H1 (cell line): ENCODE results near the gene DLK2. TPM values are rescaled to one million over a fixed set of nuclear protein-coding genes. Genes with fewer than 3 reads are reported as not detected.

ENCODE experiments used
- CTCF ChIA-PET: fragments of 300-600 bp; sonication (Branson Sonifier 250); formaldehyde crosslinking; loops from one replicate; lab custom pipeline; 2021; ENCODE audit not compliant: partially characterized antibody; lab: Charles Lee
- POLR2A ChIA-PET: fragments of 300-600 bp; sonication (Branson Sonifier 250); formaldehyde crosslinking; loops from one replicate; lab custom pipeline; 2021; ENCODE audit warnings: inconsistent platforms; ENCODE audit not compliant: partially characterized antibody; lab: Charles Lee
- DNase-seq, 2 experiments: peaks; one replicate each; pipeline versions ENCODE4 v3.0.0 to v3.0.0-alpha.2; 2010 to 2022; ENCODE audit warnings: low spot score in 2 of 2, low read depth in 1 of 2, mixed read lengths in 1 of 2
- FAIRE-seq: peaks from 2 replicates; lab custom pipeline; 2011; peaks lifted over from hg19 to GRCh38; lab: Jason Lieb, UNC
- H2AFZ ChIP-seq: 2 replicates; pipeline ENCODE4 v1.8.1; 2012; ENCODE audit warnings: low read length, inconsistent platforms
- H2AK5ac ChIP-seq: 2 replicates; pipeline ENCODE4 v1.6.1; 2013; ENCODE audit warnings: low read depth, low read length
- H2BK120ac ChIP-seq: replicated peaks from 2 replicates; pipeline ENCODE3; 2013; ENCODE audit warnings: low read depth, low read length, inconsistent platforms
- H2BK12ac ChIP-seq: 2 replicates; pipeline ENCODE4 v1.6.1; 2013; ENCODE audit warnings: low read depth, low read length
- H2BK15ac ChIP-seq: 2 replicates; pipeline ENCODE4 v1.6.1; 2013; ENCODE audit warnings: low read length
- H2BK20ac ChIP-seq: 2 replicates; pipeline ENCODE4 v1.6.1; 2013; ENCODE audit warnings: low read length
- H2BK5ac ChIP-seq: 2 replicates; pipeline ENCODE4 v1.6.1; 2013; ENCODE audit warnings: low read depth, low read length
- H3K14ac ChIP-seq: 2 replicates; pipeline ENCODE4 v1.6.1; 2013; ENCODE audit warnings: inconsistent platforms; ENCODE audit not compliant: insufficient read length
- H3K18ac ChIP-seq: 2 replicates; pipeline ENCODE4 v1.6.1; 2013; ENCODE audit warnings: low read length; ENCODE audit errors: extremely low read depth
- H3K23ac ChIP-seq: 2 replicates; pipeline ENCODE4 v1.6.1; 2013; ENCODE audit warnings: inconsistent platforms; ENCODE audit not compliant: insufficient read length
- H3K23me2 ChIP-seq: 2 replicates; pipeline ENCODE4 v1.6.1; 2013; ENCODE audit warnings: low read depth, low read length
- H3K27ac ChIP-seq: 2 replicates; pipeline ENCODE4 v1.6.1; 2011; ENCODE audit warnings: low read depth, low read length, inconsistent platforms
- H3K27me3 ChIP-seq, 4 experiments: replicated peaks in 1 of 4; 1 replicate in 1 of 4; 2 replicates in 3 of 4; pipeline versions ENCODE4 v1.6.1 to v1.8.1; 2011 to 2013; ENCODE audit warnings: low read length in 3 of 4, mild to moderate bottlenecking in 3 of 4, inconsistent platforms in 2 of 4, mixed read lengths in 2 of 4, moderate library complexity in 1 of 4; ENCODE audit not compliant: control insufficient read depth in 3 of 4, insufficient read depth in 3 of 4; ENCODE audit errors: extremely low read depth in 1 of 4
- H3K36me3 ChIP-seq, 4 experiments: 2 replicates each; pipeline versions ENCODE4 v1.6.1 to v1.8.1; 2011 to 2013; ENCODE audit warnings: mild to moderate bottlenecking in 4 of 4, low read length in 3 of 4, moderate library complexity in 2 of 4, control low read depth in 1 of 4, inconsistent platforms in 1 of 4; ENCODE audit not compliant: insufficient read depth in 4 of 4, control insufficient read depth in 2 of 4
- H3K4ac ChIP-seq: replicated peaks from 2 replicates; pipeline ENCODE3; 2013; ENCODE audit warnings: low read length, low read depth, mixed read lengths, inconsistent platforms; ENCODE audit not compliant: insufficient read length
- H3K4me1 ChIP-seq, 4 experiments: replicated peaks in 1 of 4; 1 replicate in 1 of 4; 2 replicates in 3 of 4; pipeline versions ENCODE4 v1.6.1 to v1.8.1; 2011 to 2013; ENCODE audit warnings: low read length in 3 of 4, inconsistent platforms in 2 of 4, mixed read lengths in 1 of 4; ENCODE audit not compliant: insufficient read depth in 4 of 4, control insufficient read depth in 3 of 4
- H3K4me2 ChIP-seq, 2 experiments: 2 replicates each; pipeline versions ENCODE4 v1.6.1 to v1.8.1; 2011 to 2013; ENCODE audit warnings: low read depth in 2 of 2, low read length in 2 of 2, control low read depth in 1 of 2, inconsistent platforms in 1 of 2, mild to moderate bottlenecking in 1 of 2; ENCODE audit not compliant: insufficient read depth in 1 of 2
- H3K4me3 ChIP-seq, 4 experiments: fragments of 200-600, 300-600 bp in 1 of 4; sonication (generic), shearing (Covaris generic), sonication (Bioruptor Twin) in 1 of 4; 2 replicates each; pipeline versions ENCODE4 v1.5.1 to v1.8.1; 2011 to 2016; ENCODE audit warnings: low read length in 4 of 4, low read depth in 3 of 4, control low read depth in 2 of 4, inconsistent platforms in 2 of 4, mild to moderate bottlenecking in 2 of 4, mixed read lengths in 1 of 4, moderate library complexity in 1 of 4; ENCODE audit not compliant: insufficient read depth in 2 of 4; ENCODE audit errors: extremely low read depth in 1 of 4
- H3K56ac ChIP-seq: replicated peaks from 2 replicates; pipeline ENCODE3; 2013; ENCODE audit warnings: low read depth, mild to moderate bottlenecking, mixed read lengths, low read length, inconsistent platforms; ENCODE audit not compliant: insufficient read length
- H3K79me1 ChIP-seq: 2 replicates; pipeline ENCODE4 v1.6.1; 2013; ENCODE audit warnings: low read depth, low read length, control low read depth
- H3K79me2 ChIP-seq, 2 experiments: 2 replicates each; pipeline versions ENCODE4 v1.6.1 to v1.8.1; 2012 to 2013; ENCODE audit warnings: low read length in 2 of 2, mild to moderate bottlenecking in 2 of 2, inconsistent platforms in 1 of 2; ENCODE audit not compliant: insufficient read depth in 2 of 2, control insufficient read depth in 1 of 2
- H3K9ac ChIP-seq, 4 experiments: replicated peaks in 1 of 4; 1 replicate in 1 of 4; 2 replicates in 3 of 4; pipeline versions ENCODE4 v1.6.1 to v1.8.1; 2011 to 2013; ENCODE audit warnings: low read depth in 3 of 4, low read length in 3 of 4, control low read depth in 2 of 4, mild to moderate bottlenecking in 2 of 4, moderate library complexity in 2 of 4, inconsistent platforms in 1 of 4; ENCODE audit errors: extremely low read depth in 1 of 4
- H3K9me3 ChIP-seq, 2 experiments: 2 replicates each; pipeline versions ENCODE4 v1.6.1 to v1.8.1; 2012 to 2013; ENCODE audit warnings: mild to moderate bottlenecking in 2 of 2, moderate library complexity in 2 of 2, control low read depth in 1 of 2, inconsistent platforms in 1 of 2, low read depth in 1 of 2, low read length in 1 of 2, mixed read lengths in 1 of 2; ENCODE audit not compliant: insufficient read depth in 2 of 2
- H4K20me1 ChIP-seq, 2 experiments: replicated peaks in 1 of 2; 2 replicates each; pipeline versions ENCODE3 to v1.8.1; 2011 to 2013; ENCODE audit warnings: inconsistent platforms in 2 of 2, low read length in 2 of 2, mild to moderate bottlenecking in 1 of 2; ENCODE audit not compliant: insufficient read depth in 2 of 2, control insufficient read depth in 1 of 2
- H4K5ac ChIP-seq: 2 replicates; pipeline ENCODE4 v1.6.1; 2013; ENCODE audit warnings: low read length, low read depth, mixed read lengths, inconsistent platforms; ENCODE audit not compliant: insufficient read length
- H4K8ac ChIP-seq: 2 replicates; pipeline ENCODE4 v1.8.0; 2013; ENCODE audit warnings: mild to moderate bottlenecking, moderate library complexity, low read length, inconsistent platforms; ENCODE audit not compliant: insufficient read depth; ENCODE audit errors: extremely low read depth
- H4K91ac ChIP-seq: replicated peaks from 2 replicates; pipeline ENCODE3; 2013; ENCODE audit warnings: low read length, mixed read lengths, inconsistent platforms; ENCODE audit not compliant: insufficient read length
- CEBPB ChIP-seq: IDR thresholded peaks from 2 replicates; pipeline ENCODE4 v1.6.1; 2012; ENCODE audit warnings: low read depth, low read length
- CTBP2 ChIP-seq: IDR thresholded peaks from 2 replicates; pipeline ENCODE4 v1.7.0; 2011; ENCODE audit warnings: borderline replicate concordance, mild to moderate bottlenecking, moderate library complexity, mixed read lengths, low read length; ENCODE audit not compliant: insufficient read depth, insufficient read length
- RAD21 ChIP-seq, 2 experiments: IDR thresholded peaks in 1 of 2; conservative IDR thresholded peaks in 1 of 2; 2 replicates each; pipeline ENCODE4 v1.6.1; 2011; ENCODE audit warnings: low read depth in 2 of 2, low read length in 2 of 2, improper control_type of control experiment in 1 of 2, inconsistent platforms in 1 of 2, mild to moderate bottlenecking in 1 of 2, moderate library complexity in 1 of 2
- SIRT6 ChIP-seq: IDR thresholded peaks from one replicate; pipeline ENCODE4 v1.7.1; 2012; ENCODE audit warnings: low read length, inconsistent platforms
- SP2 ChIP-seq: IDR thresholded peaks from 2 replicates; pipeline ENCODE4 v1.6.1; 2012; ENCODE audit warnings: mild to moderate bottlenecking, low read length, inconsistent platforms
- YY1 ChIP-seq: IDR thresholded peaks from 2 replicates; pipeline ENCODE4 v1.6.1; 2011; ENCODE audit warnings: low read depth, mild to moderate bottlenecking, low read length
- WGBS, 2 experiments: shearing (Covaris generic) in 1 of 2; methylation state at CpG; one replicate each; pipeline versions ENCODE4 v1.1.6 to v1.1.7; 2013 to 2015; ENCODE audit warnings: low lambda C conversion rate in 2 of 2, mixed read lengths in 2 of 2, inconsistent platforms in 1 of 2, low coverage in 1 of 2, missing lambda C conversion rate in 1 of 2; ENCODE audit not compliant: insufficient replicate concordance in 2 of 2, insufficient coverage in 1 of 2, insufficient read length in 1 of 2; ENCODE audit errors: extremely low coverage in 1 of 2, missing lambda C conversion rate in 1 of 2; 5-methylcytosine and 5-hydroxymethylcytosine counted together
- polyA plus RNA-seq, 7 experiments: library from polyadenylated mRNA; depleted of rRNA in 3 of 7; stranded (reverse) in 5 of 7; unstranded in 2 of 7; fragments of >200 nt in 5 of 7; fragments of 200-250 nt in 2 of 7; gene quantifications; 1 replicate in 5 of 7; 2 replicates in 1 of 7; 4 replicates in 1 of 7; pipeline versions ENCODE4 v1.2.1 to v1.2.3, GENCODE V29; 2011 to 2013; ENCODE audit warnings: missing spikeins in 2 of 7, mixed read lengths in 2 of 7
- total RNA-seq: library from RNA; stranded (reverse); fragmentation: NEBNext Ultra II Directional; extraction: Animal tissue kit (Norgen Biotek cat#: 25700); gene quantifications from 2 replicates; pipeline ENCODE4 v1.2.1, GENCODE V29; 2021
- TF ChIP-seq, protein P1 (sequence below), 3 experiments: IDR thresholded peaks; 1 replicate in 2 of 3; 2 replicates in 1 of 3; pipeline versions ENCODE4 v1.5.1 to v1.6.1; 2011; ENCODE audit warnings: low read length in 3 of 3, mild to moderate bottlenecking in 3 of 3, inconsistent platforms in 2 of 3, low read depth in 1 of 3, moderate library complexity in 1 of 3; ENCODE audit not compliant: insufficient read depth in 1 of 3; ENCODE audit errors: control extremely low read depth in 1 of 3

Gene DLK2
- total and polyA plus RNA-seq, 2 of the 8 experiments (the other 6 are each of a cell fraction or from before 2014, with no cell fraction given): 0.37 to 0.80 TPM

DNA sequence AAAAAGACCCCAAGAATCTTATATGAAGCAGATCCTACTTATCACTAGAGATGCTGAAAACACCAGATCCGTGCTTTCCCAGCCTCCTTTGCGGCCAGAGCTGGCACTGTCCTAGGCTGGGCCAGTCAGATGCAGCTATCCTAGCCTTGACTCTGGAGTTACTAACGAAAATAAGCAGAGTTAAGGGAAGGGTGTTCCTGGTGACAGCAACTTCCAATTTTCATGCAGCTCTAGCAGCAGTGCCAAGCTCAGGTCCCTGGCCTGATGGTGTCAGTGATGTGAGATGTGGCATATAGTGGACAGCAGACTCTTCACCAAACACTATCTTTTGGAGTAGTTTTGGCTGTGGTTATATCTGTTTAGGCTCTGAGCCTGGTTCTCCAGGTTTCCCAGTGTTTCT is 53.6 kb downstream of the DLK2 start:
- Histone ChIP-seq H3K27ac (no peak overlapping the region), H3K4me3 (no peak overlapping the region), H2BK12ac (no peak overlapping the region), H3K36me3 (no peaks in the 10 kb centered on the region), H3K4me1 (no peaks in the 10 kb centered on the region; a peak in 1 of 7 replicates), H2BK15ac (no peak overlapping the region), H3K9ac (no peak overlapping the region), H4K5ac (no peak overlapping the region), H3K27me3 (no peaks in the 10 kb centered on the region), H3K4me2 (no peak overlapping the region), H3K23me2 (no peaks in the 10 kb centered on the region), H3K4ac (no peak overlapping the region), H4K20me1 (no peaks in the 10 kb centered on the region), H2AK5ac (no peak overlapping the region), H2AFZ (no peak overlapping the region), H3K14ac (no peak overlapping the region), H3K56ac (no peak overlapping the region), H2BK20ac (no peak overlapping the region), H3K18ac (no peak overlapping the region), H4K8ac (no peak overlapping the region), H3K79me2 (no peaks in the 10 kb centered on the region), H3K23ac (no peak overlapping the region), H2BK5ac (no peak overlapping the region), H3K79me1 (no peaks in the 10 kb centered on the region), H3K9me3 (no peaks in the 10 kb centered on the region), H4K91ac (no peak overlapping the region), H2BK120ac (no peak overlapping the region)
- WGBS, 2 experiments: 90% methylated on average over 3 of the region's 3 CpGs; no CpG with 5 or more reads in 1 of the 2 experiments
- TF ChIP-seq SIRT6: no peak
- no peak for TF ChIP-seq SP2
- no peak for TF ChIP-seq CEBPB
- TF ChIP-seq YY1: no peak
- no peak for TF ChIP-seq CTBP2
- TF ChIP-seq, protein P1, sequence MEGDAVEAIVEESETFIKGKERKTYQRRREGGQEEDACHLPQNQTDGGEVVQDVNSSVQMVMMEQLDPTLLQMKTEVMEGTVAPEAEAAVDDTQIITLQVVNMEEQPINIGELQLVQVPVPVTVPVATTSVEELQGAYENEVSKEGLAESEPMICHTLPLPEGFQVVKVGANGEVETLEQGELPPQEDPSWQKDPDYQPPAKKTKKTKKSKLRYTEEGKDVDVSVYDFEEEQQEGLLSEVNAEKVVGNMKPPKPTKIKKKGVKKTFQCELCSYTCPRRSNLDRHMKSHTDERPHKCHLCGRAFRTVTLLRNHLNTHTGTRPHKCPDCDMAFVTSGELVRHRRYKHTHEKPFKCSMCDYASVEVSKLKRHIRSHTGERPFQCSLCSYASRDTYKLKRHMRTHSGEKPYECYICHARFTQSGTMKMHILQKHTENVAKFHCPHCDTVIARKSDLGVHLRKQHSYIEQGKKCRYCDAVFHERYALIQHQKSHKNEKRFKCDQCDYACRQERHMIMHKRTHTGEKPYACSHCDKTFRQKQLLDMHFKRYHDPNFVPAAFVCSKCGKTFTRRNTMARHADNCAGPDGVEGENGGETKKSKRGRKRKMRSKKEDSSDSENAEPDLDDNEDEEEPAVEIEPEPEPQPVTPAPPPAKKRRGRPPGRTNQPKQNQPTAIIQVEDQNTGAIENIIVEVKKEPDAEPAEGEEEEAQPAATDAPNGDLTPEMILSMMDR (IDR thresholded peaks at IDR 0.05; ENCODE audit: control extremely low read depth in 1 of 3, insufficient read depth in 1 of 3, low read depth in 1 of 3, low read length in 3 of 3): no peak
- no peak for TF ChIP-seq RAD21 (IDR thresholded peaks at IDR 0.05 in 1 of 2, conservative IDR thresholded peaks at IDR 0.05 in 1 of 2; ENCODE audit: low read depth in 2 of 2, low read length in 2 of 2)
- FAIRE-seq (no peak), DNase-seq (no peak)
- POLR2A ChIA-PET: no interaction called here
- CTCF ChIA-PET: interaction anchor here (1.1 to 1.6 kb wide), 3 partner anchors 11 to 107 kb away, joined by 3 to 6 read pairs (median 3); no protein-coding TSS in a partner anchor
